DOHH2 (cell line): ENCODE data around the gene EFHD2.
"Not testable (repeated sequence)": the region's sequence is repeated elsewhere in the genome, so short reads cannot be mapped to it uniquely, and the experiment has no call there.

Experiments
- H3F3A ChIP-seq: fragments of 200-600 bp; sonication (generic), shearing (Covaris generic); 2 replicates; pipeline ENCODE4 v1.6.0; 2016; ENCODE audit warnings: antibody characterized with exemption, mild to moderate bottlenecking; ENCODE audit not compliant: control insufficient read depth, insufficient read depth
- H3K27ac ChIP-seq: fragments of 200-600 bp; sonication (generic); 2 replicates; pipeline ENCODE4 v1.5.1; 2014; ENCODE audit warnings: low read depth, mild to moderate bottlenecking, low read length, moderate library complexity
- H3K27me3 ChIP-seq: fragments of 200-600 bp; sonication (generic); 2 replicates; pipeline ENCODE4 v1.6.1; 2014; ENCODE audit warnings: mild to moderate bottlenecking, low read length, mixed read lengths; ENCODE audit not compliant: control insufficient read depth
- H3K36me3 ChIP-seq: fragments of 200-600 bp; sonication (generic); 2 replicates; pipeline ENCODE4 v1.6.1; 2014; ENCODE audit warnings: mild to moderate bottlenecking, low read length, moderate library complexity, mixed read lengths; ENCODE audit not compliant: control insufficient read depth
- H3K4me1 ChIP-seq: fragments of 200-600 bp; sonication (generic); 2 replicates; pipeline ENCODE4 v1.6.1; 2014; ENCODE audit warnings: mild to moderate bottlenecking, low read length, mixed read lengths; ENCODE audit not compliant: control insufficient read depth
- H3K4me2 ChIP-seq: fragments of 200-600 bp; sonication (generic); 2 replicates; pipeline ENCODE4 v1.6.0; 2014; ENCODE audit warnings: mild to moderate bottlenecking, low read length, moderate library complexity
- H3K4me3 ChIP-seq: fragments of 200-600 bp; sonication (generic); 2 replicates; pipeline ENCODE4 v1.5.1; 2014; ENCODE audit warnings: mild to moderate bottlenecking, low read length, mixed read lengths
- H3K79me2 ChIP-seq: fragments of 200-600 bp; sonication (generic); 2 replicates; pipeline ENCODE4 v1.6.1; 2014; ENCODE audit warnings: mild to moderate bottlenecking, low read length, mixed read lengths; ENCODE audit not compliant: control insufficient read depth
- H3K9me2 ChIP-seq: fragments of 200-600 bp; sonication (generic); replicated peaks from 2 replicates; pipeline ENCODE4 v1.6.1; 2014; ENCODE audit warnings: mild to moderate bottlenecking, low read length, mixed read lengths; ENCODE audit not compliant: control insufficient read depth
- H3K9me3 ChIP-seq: fragments of 200-600 bp; sonication (generic); 2 replicates; pipeline ENCODE4 v1.6.1; 2014; ENCODE audit warnings: antibody characterized with exemption, low read length, mixed read lengths; ENCODE audit not compliant: control insufficient read depth, insufficient read depth
- H4K20me1 ChIP-seq: fragments of 200-600 bp; sonication (generic); 2 replicates; pipeline ENCODE4 v1.6.0; 2014; ENCODE audit warnings: low read depth, mild to moderate bottlenecking, antibody characterized with exemption, low read length, moderate library complexity; ENCODE audit not compliant: control insufficient read depth, insufficient read depth
- EZH2phosphoT487 ChIP-seq: fragments of 200-600 bp; sonication (generic); IDR thresholded peaks from 2 replicates; pipeline ENCODE4 v1.6.1; 2017; ENCODE audit warnings: borderline replicate concordance, mild to moderate bottlenecking, antibody characterized with exemption, low read length, moderate library complexity, mixed read lengths
- TF ChIP-seq, protein P1 (sequence below): fragments of 200-600 bp; sonication (generic); IDR thresholded peaks from one replicate; pipeline ENCODE4 v1.5.1; 2014; ENCODE audit warnings: antibody characterized with exemption, mild to moderate bottlenecking, low read depth, low read length; ENCODE audit not compliant: poor library complexity, severe bottlenecking

The EFHD2 gene

DNA sequence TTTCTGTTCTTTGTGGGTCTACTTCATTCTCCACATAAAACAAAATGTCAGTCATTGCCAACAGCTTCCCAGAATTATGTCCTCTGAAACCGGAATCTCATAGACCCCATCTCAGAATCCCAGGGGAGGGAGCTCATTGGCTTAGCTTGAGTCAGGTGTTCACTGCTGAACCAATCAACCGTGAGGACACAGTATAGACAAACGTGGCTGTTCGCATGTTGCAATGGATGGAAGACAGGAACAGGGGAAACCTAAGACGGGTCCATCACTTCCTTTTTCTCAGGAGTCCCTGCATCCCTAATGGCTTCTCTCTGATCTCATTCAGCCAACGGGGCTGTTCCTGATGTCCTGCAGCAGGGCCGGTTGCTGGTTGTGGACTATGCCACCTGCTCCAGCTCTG lies 56.0 kb downstream of the EFHD2 start:
- no peak overlapping the region for H3K4me2 ChIP-seq

DNA sequence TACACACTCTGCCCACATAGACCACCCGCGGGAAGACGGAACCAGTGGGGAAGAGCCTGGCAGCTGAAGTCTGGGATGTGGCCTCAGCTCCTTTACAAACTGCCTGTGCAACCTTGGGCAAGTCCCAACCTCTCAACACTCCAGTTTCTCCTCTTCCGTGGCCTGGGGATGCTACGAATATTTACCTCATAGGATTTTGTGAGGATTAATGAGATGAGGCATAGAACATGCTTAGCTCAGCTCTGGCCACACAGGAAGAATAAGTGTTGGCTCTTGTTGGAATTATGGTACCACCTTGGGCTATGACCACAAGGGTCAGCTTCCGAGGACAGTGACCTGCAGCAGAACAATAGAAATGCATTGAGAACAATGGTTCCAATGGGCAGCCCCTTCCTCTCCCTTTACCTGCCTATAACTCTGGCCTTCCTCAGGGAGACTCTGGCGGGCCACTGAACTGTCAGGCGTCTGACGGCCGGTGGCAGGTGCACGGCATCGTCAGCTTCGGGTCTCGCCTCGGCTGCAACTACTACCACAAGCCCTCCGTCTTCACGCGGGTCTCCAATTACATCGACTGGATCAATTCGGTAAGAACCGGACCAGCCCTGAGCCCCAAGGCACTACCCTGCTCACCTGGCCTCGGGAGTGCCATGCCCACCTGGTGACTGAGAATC lies 57.4 kb downstream of the EFHD2 start:
- H3K36me3 ChIP-seq, H3K4me1 ChIP-seq, H3K4me2 ChIP-seq, H3K9me2 ChIP-seq, H3K4me3 ChIP-seq, H3F3A ChIP-seq, H3K9me3 ChIP-seq, H3K27ac ChIP-seq, H3K27me3 ChIP-seq, H4K20me1 ChIP-seq, H3K79me2 ChIP-seq: not testable (repeated sequence)

More for the DNA sequence above, 56.0 kb downstream of the EFHD2 start:
- Histone ChIP-seq H3K4me1 (no peaks in the 10 kb centered on the region), H3K79me2 (no peaks in the 10 kb centered on the region), H3K27ac (no peak overlapping the region), H3F3A (no peaks in the 10 kb centered on the region), H3K27me3 (no peaks in the 10 kb centered on the region), H3K4me3 (no peak overlapping the region), H3K9me3 (no peaks in the 10 kb centered on the region), H3K9me2 (no peaks in the 10 kb centered on the region), H3K36me3 (no peaks in the 10 kb centered on the region), H4K20me1 (no peaks in the 10 kb centered on the region)
- no peak for TF ChIP-seq EZH2phosphoT487
- TF ChIP-seq, protein P1, sequence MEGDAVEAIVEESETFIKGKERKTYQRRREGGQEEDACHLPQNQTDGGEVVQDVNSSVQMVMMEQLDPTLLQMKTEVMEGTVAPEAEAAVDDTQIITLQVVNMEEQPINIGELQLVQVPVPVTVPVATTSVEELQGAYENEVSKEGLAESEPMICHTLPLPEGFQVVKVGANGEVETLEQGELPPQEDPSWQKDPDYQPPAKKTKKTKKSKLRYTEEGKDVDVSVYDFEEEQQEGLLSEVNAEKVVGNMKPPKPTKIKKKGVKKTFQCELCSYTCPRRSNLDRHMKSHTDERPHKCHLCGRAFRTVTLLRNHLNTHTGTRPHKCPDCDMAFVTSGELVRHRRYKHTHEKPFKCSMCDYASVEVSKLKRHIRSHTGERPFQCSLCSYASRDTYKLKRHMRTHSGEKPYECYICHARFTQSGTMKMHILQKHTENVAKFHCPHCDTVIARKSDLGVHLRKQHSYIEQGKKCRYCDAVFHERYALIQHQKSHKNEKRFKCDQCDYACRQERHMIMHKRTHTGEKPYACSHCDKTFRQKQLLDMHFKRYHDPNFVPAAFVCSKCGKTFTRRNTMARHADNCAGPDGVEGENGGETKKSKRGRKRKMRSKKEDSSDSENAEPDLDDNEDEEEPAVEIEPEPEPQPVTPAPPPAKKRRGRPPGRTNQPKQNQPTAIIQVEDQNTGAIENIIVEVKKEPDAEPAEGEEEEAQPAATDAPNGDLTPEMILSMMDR, result no peak

DNA sequence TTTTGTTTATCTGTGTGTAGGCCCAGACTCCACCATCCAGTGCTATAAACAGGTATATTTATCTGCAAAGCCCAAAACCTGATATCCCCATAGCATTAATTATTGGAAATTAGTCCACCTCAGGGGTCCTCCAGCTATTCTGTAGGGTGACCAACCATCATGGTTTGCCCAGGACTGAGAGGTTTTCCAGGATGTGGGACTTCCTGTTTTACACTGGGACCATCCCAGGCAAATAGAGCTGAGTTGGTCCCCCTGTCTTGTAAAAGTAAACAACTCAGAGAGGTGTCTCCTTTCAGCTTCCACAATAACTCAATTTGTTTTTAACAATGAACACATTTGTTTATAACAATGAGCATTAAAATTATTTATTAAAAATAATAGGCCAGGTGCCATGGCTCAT lies 58.5 kb downstream of the EFHD2 start:
- Histone ChIP-seq H3F3A (no peaks in the 10 kb centered on the region), H3K9me2 (no peaks in the 10 kb centered on the region), H3K27ac (no peak overlapping the region), H3K9me3 (no peaks in the 10 kb centered on the region), H3K79me2 (no peaks in the 10 kb centered on the region), H3K4me1 (no peaks in the 10 kb centered on the region), H3K27me3 (no peaks in the 10 kb centered on the region), H3K4me2 (no peak overlapping the region), H3K36me3 (no peaks in the 10 kb centered on the region), H4K20me1 (no peaks in the 10 kb centered on the region), H3K4me3 (no peak overlapping the region)
- TF ChIP-seq EZH2phosphoT487, result no peak
- TF ChIP-seq, protein P1, result no peak

DNA sequence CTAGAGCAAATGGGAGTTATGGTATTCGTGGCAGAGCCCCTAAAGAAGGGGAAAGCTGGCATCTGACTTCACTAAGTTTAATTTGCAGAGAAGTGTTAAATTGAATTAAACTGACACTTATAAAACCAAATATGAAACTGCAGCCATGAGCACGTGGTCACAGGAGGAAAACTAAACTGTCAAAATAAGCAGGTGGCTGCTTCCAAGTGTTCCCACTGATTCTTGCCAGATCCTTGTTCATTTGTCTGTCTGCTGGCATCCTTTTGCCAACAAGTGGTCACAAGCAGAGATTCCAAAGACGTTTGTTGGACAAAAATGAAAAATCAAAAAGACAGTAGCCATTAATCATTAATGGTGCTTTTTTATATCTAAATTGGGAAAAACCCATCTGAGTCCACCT lies 59.7 kb downstream of the EFHD2 start:
- no peaks in the 10 kb centered on the region for H3K4me1 ChIP-seq
- H3K4me2 ChIP-seq, result no peak overlapping the region
- no peaks in the 10 kb centered on the region for H3K9me2 ChIP-seq
- TF ChIP-seq, protein P1, result no peak
- no peak for TF ChIP-seq EZH2phosphoT487
- no peaks in the 10 kb centered on the region for H3K36me3 ChIP-seq
- no peaks in the 10 kb centered on the region for H3K79me2 ChIP-seq
- no peak overlapping the region for H3K4me3 ChIP-seq
- H3K27me3 ChIP-seq, result no peaks in the 10 kb centered on the region
- no peaks in the 10 kb centered on the region for H3K9me3 ChIP-seq
- no peaks in the 10 kb centered on the region for H4K20me1 ChIP-seq
- no peak overlapping the region for H3K27ac ChIP-seq
- no peaks in the 10 kb centered on the region for H3F3A ChIP-seq

DNA sequence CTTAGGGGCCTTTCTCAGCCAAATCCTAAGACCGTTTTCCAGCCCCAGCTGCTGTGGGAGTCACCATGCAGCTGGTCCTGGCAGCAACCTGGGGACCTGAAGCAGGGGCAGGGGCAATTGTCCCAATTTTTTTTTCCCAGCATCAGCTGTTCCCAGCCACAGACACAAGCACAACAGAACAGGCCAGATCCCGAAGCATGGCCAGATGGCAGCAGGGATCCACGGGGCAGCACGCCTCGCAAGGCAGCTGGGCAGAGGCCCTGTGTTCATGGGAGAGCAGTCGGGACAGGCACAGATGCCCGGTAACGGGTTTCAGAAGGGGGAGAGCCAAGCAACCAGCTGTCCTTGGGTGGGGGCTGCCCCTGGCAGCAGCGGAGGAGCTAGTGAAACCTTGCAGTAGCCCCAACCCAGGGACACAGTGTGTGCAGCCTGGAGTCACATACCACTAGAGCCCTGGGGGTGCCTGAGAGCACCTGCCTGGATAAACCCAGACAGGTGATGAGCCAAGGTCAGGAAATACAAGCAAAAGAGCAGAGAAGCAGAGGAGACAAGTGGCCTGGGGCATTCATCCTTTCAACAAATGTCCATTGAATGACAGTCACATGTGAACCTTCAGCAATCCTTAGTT lies 60.2 kb downstream of the EFHD2 start:
- not testable (repeated sequence) for H3F3A ChIP-seq, H3K4me3 ChIP-seq, H3K9me2 ChIP-seq, H3K9me3 ChIP-seq, H3K4me2 ChIP-seq, H4K20me1 ChIP-seq, H3K36me3 ChIP-seq, H3K79me2 ChIP-seq, H3K4me1 ChIP-seq, H3K27ac ChIP-seq, H3K27me3 ChIP-seq

DNA sequence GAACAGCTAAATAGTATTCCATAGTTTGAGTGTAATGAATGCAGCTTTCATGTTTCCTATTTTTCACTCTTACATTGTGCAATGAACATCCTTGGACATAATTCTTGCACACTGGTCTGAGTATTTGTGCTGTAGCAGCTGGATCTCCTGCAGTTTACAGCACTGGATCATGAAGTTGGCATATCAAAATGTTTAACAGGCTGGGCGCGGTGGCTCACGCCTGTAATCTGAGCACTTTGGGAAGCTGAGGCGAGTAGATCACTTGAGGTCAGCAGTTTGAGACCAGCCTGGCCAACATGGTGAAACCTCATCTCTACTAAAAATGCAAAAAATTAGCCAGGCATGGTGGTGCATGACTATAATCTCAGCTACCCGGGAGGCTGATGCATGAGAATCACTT lies 61.4 kb downstream of the EFHD2 start:
- not testable (repeated sequence) for H3K4me1 ChIP-seq, H3K9me2 ChIP-seq, H3K27me3 ChIP-seq, H3F3A ChIP-seq, H3K79me2 ChIP-seq, H4K20me1 ChIP-seq, H3K36me3 ChIP-seq, H3K4me2 ChIP-seq, H3K27ac ChIP-seq, H3K4me3 ChIP-seq, H3K9me3 ChIP-seq
